Testis (tissue), 2 donors: ENCODE measurements around the gene EHBP1.

ENCODE experiments used
- POLR2A ChIP-seq: fragments of 450-650 bp; IDR thresholded peaks from one replicate; pipeline ENCODE4 v1.6.1; 2017; ENCODE audit warnings: antibody characterized with exemption, mild to moderate bottlenecking, moderate library complexity
- TF ChIP-seq, protein P1 (sequence below), 3 experiments: fragments of 450-650 bp in 2 of 3; fragments of 200-600 bp in 1 of 3; sonication (generic) in 1 of 3; IDR thresholded peaks; one replicate each; pipeline ENCODE4 v1.5.1; 2016 to 2019; ENCODE audit warnings: antibody characterized with exemption in 3 of 3, mild to moderate bottlenecking in 2 of 3, moderate library complexity in 1 of 3

DNA sequence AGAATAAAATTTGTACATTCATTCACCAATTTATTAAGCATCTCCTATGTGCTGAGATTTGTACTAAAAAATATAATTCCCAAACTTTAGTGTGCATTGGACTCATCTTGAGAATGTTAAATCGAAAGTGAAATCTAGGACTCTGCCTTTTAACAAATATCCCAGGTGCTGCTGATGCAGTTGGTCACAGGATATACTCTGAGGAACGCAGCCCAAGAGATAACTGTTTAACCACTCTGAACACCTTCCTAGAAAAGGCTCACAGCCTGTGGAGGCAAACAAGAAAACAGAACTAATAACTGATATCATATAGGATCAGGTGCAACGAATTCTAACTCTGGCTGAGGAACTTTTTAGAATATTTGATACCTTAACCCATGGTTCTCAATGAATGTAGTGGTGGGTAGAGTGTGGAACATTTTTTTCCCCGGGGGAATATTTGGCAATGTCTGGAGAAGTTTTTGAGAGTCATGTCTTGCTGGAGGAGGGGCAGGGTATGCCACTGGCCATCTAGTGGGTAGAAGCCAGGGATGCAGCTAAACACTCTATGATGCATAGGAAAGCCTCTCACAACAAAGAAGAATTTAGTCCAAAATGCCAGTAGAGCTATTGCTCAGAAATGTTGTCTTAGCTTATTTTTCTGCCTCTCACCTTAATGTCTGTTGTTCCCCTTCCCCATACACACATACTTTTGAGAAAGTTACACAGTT is 96.5 kb downstream of the EHBP1 start:
- TF ChIP-seq, protein P1, sequence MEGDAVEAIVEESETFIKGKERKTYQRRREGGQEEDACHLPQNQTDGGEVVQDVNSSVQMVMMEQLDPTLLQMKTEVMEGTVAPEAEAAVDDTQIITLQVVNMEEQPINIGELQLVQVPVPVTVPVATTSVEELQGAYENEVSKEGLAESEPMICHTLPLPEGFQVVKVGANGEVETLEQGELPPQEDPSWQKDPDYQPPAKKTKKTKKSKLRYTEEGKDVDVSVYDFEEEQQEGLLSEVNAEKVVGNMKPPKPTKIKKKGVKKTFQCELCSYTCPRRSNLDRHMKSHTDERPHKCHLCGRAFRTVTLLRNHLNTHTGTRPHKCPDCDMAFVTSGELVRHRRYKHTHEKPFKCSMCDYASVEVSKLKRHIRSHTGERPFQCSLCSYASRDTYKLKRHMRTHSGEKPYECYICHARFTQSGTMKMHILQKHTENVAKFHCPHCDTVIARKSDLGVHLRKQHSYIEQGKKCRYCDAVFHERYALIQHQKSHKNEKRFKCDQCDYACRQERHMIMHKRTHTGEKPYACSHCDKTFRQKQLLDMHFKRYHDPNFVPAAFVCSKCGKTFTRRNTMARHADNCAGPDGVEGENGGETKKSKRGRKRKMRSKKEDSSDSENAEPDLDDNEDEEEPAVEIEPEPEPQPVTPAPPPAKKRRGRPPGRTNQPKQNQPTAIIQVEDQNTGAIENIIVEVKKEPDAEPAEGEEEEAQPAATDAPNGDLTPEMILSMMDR (IDR thresholded peaks at IDR 0.05), result no peak
- no peak for TF ChIP-seq POLR2A
